ENCODE measurements around the gene PEAK1.

The PEAK1 gene

DNA sequence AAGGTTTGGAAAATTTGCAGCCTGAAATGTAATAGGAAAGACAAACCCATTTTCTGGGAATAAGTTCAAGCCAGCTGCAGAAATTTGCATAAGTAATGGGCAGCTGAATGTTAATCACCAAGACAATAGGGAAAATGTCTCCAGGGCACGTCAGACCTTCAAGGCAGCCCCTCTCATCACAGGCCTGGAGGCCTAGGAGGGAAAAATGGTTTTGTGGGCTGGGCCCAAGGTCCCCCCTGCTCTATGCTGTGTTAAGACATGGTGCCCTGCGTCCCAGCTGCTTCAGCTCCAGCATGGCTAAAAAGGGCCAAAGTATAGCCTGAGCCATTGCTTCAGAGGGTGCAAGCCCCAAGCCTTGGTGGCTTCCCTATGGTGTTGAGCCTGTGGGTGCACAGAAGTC lies 184.3 kb downstream of the PEAK1 start:
- Histone ChIP-seq H3K27me3 (ENCODE audit: control insufficient read depth, insufficient read depth, low read length) (no peaks in the 10 kb centered on the region), H3K36me3 (ENCODE audit: control insufficient read depth, insufficient read depth, low read length) (peaks cover 7% of the 10 kb centered on the region; the same call in 1 of the 2 replicates), H3K4me3 (ENCODE audit: low read length) (no peak overlapping the region), H3K27ac (ENCODE audit: low read length) (no peak overlapping the region), H3K9me3 (ENCODE audit: control insufficient read depth, insufficient read depth, low read length) (peaks cover 2% of the 10 kb centered on the region), H3K4me1 (ENCODE audit: control insufficient read depth, insufficient read depth, low read length) (no peaks in the 10 kb centered on the region)
- no peak for DNase-seq (ENCODE audit: low read depth, low spot score)
- no CpG with 5 or more reads among the region's 2 CpGs for WGBS (ENCODE audit: insufficient coverage, insufficient read length)

DNA sequence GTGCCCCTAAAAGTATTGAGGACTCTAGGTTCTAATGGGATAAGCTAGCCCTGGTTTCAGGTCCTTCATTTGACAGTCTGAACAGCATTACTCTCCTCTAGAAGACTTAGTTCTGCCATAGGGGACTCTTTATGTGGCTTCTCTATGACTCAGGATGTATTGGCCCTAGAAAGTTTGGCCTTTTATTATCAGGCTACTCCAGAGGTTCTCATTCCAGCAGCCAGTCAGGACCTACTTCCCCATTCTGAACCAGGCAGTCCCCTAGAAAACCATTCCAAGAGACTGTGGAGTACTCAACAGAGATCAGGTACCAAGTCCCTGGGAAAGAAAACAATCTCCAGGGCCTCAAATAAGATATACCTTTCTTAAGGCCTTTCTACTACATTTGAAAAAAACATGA lies 191.1 kb downstream of the PEAK1 start:
- Histone ChIP-seq H3K36me3 (ENCODE audit: control insufficient read depth, insufficient read depth, low read length) (no peaks in the 10 kb centered on the region), H3K27ac (ENCODE audit: low read length) (no peak overlapping the region), H3K27me3 (ENCODE audit: control insufficient read depth, insufficient read depth, low read length) (no peaks in the 10 kb centered on the region), H3K9me3 (ENCODE audit: control insufficient read depth, insufficient read depth, low read length) (no peaks in the 10 kb centered on the region), H3K4me3 (ENCODE audit: low read length) (no peak overlapping the region), H3K4me1 (ENCODE audit: control insufficient read depth, insufficient read depth, low read length) (no peaks in the 10 kb centered on the region)
- DNase-seq (ENCODE audit: low read depth, low spot score): no peak

DNA sequence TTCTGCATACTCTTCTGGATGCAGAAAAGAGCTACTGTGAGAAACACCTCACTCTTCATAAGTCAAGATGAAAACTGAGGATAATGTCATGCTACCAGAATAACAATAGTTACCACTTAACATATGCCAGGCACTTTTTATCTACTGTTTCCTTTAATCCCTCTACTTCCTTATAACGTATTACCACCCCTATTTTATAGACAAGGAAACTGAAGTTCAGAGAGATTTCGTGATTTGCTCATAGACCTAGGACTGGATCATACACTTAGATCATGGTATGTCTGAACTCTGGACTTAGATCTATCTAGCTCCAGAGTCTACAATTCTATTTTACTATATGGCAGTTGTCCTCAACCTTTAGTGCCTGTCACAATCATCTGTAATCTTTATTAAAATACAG lies 193.3 kb downstream of the PEAK1 start:
- H3K27ac ChIP-seq (ENCODE audit: low read length): no peak overlapping the region
- H3K27me3 ChIP-seq (ENCODE audit: control insufficient read depth, insufficient read depth, low read length): no peaks in the 10 kb centered on the region
- no peaks in the 10 kb centered on the region for H3K36me3 ChIP-seq (ENCODE audit: control insufficient read depth, insufficient read depth, low read length)
- 100% methylated on average over 1 of the region's 2 CpGs for WGBS (ENCODE audit: insufficient coverage, insufficient read length)
- H3K4me1 ChIP-seq (ENCODE audit: control insufficient read depth, insufficient read depth, low read length): no peaks in the 10 kb centered on the region
- no peak overlapping the region for H3K4me3 ChIP-seq (ENCODE audit: low read length)
- H3K9me3 ChIP-seq (ENCODE audit: control insufficient read depth, insufficient read depth, low read length): no peaks in the 10 kb centered on the region
- DNase-seq (ENCODE audit: low read depth, low spot score): no peak

DNA sequence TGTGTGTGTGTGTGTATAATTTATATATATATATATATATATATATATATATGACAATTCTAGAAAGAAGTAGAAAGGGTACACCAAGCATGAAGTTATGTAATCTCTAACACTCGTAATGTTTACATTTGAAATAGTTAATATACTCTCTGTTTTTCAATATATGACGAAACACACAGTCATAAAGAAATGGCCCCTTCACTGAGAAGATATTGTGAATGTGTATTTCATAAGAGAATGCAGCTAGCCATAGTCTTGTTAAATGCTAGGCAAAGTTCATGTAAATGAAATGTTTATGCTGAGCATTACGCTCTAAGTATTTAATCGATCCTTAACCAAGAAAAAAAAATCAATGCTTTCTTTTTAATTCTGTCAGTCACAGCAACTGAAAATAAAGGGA lies 194.3 kb downstream of the PEAK1 start:
- WGBS (ENCODE audit: insufficient coverage, insufficient read length): no CpG with 5 or more reads among the region's 4 CpGs
- no peaks in the 10 kb centered on the region for H3K9me3 ChIP-seq (ENCODE audit: control insufficient read depth, insufficient read depth, low read length)
- H3K27me3 ChIP-seq (ENCODE audit: control insufficient read depth, insufficient read depth, low read length): no peaks in the 10 kb centered on the region
- H3K4me3 ChIP-seq (ENCODE audit: low read length): no peak overlapping the region
- H3K4me1 ChIP-seq (ENCODE audit: control insufficient read depth, insufficient read depth, low read length): no peaks in the 10 kb centered on the region
- no peak overlapping the region for H3K27ac ChIP-seq (ENCODE audit: low read length)
- H3K36me3 ChIP-seq (ENCODE audit: control insufficient read depth, insufficient read depth, low read length): no peaks in the 10 kb centered on the region
- DNase-seq (ENCODE audit: low read depth, low spot score): no peak

DNA sequence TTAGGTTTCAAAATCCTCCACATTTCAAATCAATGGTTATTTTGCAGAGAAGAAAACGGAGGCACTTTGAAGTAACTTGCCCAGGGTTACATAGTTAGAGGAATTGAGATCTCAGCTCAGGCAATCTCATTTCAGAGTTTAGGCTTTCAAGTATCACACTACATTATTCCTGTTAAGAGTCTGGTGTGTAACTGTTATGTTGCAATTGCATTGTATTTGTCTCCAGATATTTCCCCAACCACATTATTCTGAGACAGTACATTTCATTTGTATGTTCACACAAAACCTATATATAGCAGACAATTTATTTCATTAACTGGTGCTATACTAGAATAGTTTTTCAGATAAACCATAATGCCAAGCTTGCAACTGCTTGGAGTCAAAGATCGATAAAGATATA lies 194.8 kb downstream of the PEAK1 start:
- Histone ChIP-seq H3K9me3 (ENCODE audit: control insufficient read depth, insufficient read depth, low read length) (no peaks in the 10 kb centered on the region), H3K27me3 (ENCODE audit: control insufficient read depth, insufficient read depth, low read length) (no peaks in the 10 kb centered on the region), H3K27ac (ENCODE audit: low read length) (no peak overlapping the region), H3K4me3 (ENCODE audit: low read length) (no peak overlapping the region), H3K4me1 (ENCODE audit: control insufficient read depth, insufficient read depth, low read length) (no peaks in the 10 kb centered on the region), H3K36me3 (ENCODE audit: control insufficient read depth, insufficient read depth, low read length) (no peaks in the 10 kb centered on the region)
- WGBS (ENCODE audit: insufficient coverage, insufficient read length): no CpG with 5 or more reads among the region's 2 CpGs
- no peak for DNase-seq (ENCODE audit: low read depth, low spot score)

DNA sequence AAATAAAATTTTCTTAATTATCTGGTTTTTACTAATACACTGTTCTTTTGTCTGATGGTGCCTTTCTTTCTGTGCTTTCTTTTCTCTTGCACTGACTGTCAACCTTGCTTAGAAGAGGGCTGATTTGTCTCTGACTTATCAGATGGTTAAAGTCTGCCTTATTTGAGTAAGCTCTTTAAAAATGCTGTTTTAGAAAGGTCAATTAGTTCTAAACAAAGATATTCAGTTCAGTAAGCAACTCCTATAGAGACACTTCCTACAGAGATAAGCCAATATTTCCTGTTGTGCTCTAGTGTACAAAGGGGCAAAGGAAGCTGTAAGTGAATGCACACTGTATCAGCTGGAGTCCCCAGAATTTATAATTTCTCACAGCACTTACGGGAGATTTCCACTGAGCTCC lies 195.6 kb downstream of the PEAK1 start:
- H3K4me3 ChIP-seq (ENCODE audit: low read length): no peak overlapping the region
- no peak for DNase-seq (ENCODE audit: low read depth, low spot score)

DNA sequence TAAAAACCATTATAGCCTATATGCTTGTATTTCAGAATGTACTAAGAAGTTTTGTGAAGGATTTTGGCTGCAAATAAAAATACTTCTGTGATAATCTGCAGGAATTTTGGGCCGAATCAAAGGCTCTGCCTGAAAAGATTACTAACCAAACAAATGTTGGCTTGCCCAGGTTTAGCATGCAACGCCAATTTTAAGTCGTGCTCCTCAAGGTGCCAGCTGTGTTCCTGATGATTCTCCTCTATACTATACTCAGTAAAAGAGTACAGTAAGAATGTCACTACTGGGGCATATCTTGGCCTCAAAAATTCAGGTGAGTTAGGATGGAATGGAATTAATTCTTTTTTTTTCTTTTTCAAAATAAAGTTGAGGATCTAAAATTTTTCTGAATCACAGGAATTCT lies 198.2 kb downstream of the PEAK1 start:
- H3K27me3 ChIP-seq (ENCODE audit: control insufficient read depth, insufficient read depth, low read length): no peaks in the 10 kb centered on the region
- no peak overlapping the region for H3K27ac ChIP-seq (ENCODE audit: low read length)
- DNase-seq (ENCODE audit: low read depth, low spot score): no peak
- H3K4me1 ChIP-seq (ENCODE audit: control insufficient read depth, insufficient read depth, low read length): no peaks in the 10 kb centered on the region
- WGBS (ENCODE audit: insufficient coverage, insufficient read length): no CpG with 5 or more reads among the region's 3 CpGs
- no peaks in the 10 kb centered on the region for H3K36me3 ChIP-seq (ENCODE audit: control insufficient read depth, insufficient read depth, low read length)
- no peaks in the 10 kb centered on the region for H3K9me3 ChIP-seq (ENCODE audit: control insufficient read depth, insufficient read depth, low read length)
- no peak overlapping the region for H3K4me3 ChIP-seq (ENCODE audit: low read length)

More for the DNA sequence above, 195.6 kb downstream of the PEAK1 start:
- Histone ChIP-seq H3K36me3 (ENCODE audit: control insufficient read depth, insufficient read depth, low read length) (no peaks in the 10 kb centered on the region), H3K9me3 (ENCODE audit: control insufficient read depth, insufficient read depth, low read length) (no peaks in the 10 kb centered on the region), H3K27ac (ENCODE audit: low read length) (no peak overlapping the region), H3K4me1 (ENCODE audit: control insufficient read depth, insufficient read depth, low read length) (no peaks in the 10 kb centered on the region), H3K27me3 (ENCODE audit: control insufficient read depth, insufficient read depth, low read length) (no peaks in the 10 kb centered on the region)
- WGBS (ENCODE audit: insufficient coverage, insufficient read length): no CpG with 5 or more reads among the region's 1 CpG

DNA sequence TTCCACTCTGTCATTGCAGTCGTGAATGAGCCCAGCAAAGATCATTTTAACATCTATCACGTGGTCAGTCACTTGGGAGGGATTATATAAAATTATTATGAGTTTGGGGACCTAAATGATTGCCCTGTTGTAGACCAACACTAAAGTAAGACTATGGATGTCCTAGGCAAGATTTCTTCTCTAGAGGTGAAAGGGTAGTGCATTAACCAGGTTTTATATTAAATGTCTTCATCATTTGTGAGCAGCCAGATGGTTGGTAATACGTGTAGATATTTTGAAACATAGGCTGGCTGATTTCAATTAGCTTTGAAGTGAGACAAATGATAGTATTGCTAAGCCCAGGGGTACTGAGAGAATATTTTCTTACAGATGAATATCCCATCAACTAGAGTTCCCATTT lies 198.7 kb downstream of the PEAK1 start:
- no peak for DNase-seq (ENCODE audit: low read depth, low spot score)
- WGBS (ENCODE audit: insufficient coverage, insufficient read length): no CpG with 5 or more reads among the region's 3 CpGs

DNA sequence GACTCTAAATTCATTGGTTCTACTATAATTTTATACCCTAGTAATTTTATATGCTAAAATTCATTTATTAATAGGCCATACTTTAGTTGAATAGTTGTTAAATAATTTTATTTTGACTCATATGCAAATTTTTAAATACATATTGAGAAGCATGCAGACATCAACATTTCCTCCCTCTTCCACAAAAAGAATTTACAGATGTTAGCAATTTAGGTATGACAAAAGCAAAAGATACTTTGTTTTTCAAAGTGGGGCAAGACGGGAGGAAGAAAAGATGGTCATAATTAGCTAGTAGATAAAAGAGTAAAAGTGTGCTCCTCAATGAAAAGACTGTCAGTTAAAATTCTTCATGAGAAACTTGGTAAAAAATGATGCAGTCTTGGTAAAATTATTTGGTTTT lies 200.1 kb downstream of the PEAK1 start:
- Histone ChIP-seq H3K4me1 (ENCODE audit: control insufficient read depth, insufficient read depth, low read length) (no peaks in the 10 kb centered on the region), H3K27ac (ENCODE audit: low read length) (no peak overlapping the region), H3K27me3 (ENCODE audit: control insufficient read depth, insufficient read depth, low read length) (no peaks in the 10 kb centered on the region), H3K36me3 (ENCODE audit: control insufficient read depth, insufficient read depth, low read length) (no peaks in the 10 kb centered on the region), H3K4me3 (ENCODE audit: low read length) (no peak overlapping the region), H3K9me3 (ENCODE audit: control insufficient read depth, insufficient read depth, low read length) (no peaks in the 10 kb centered on the region)
- DNase-seq (ENCODE audit: low read depth, low spot score): no peak
- WGBS (ENCODE audit: insufficient coverage, insufficient read length): no CpG with 5 or more reads among the region's 1 CpG

More for the DNA sequence above, 198.7 kb downstream of the PEAK1 start:
- no peaks in the 10 kb centered on the region for H3K27me3 ChIP-seq (ENCODE audit: control insufficient read depth, insufficient read depth, low read length)
- no peaks in the 10 kb centered on the region for H3K9me3 ChIP-seq (ENCODE audit: control insufficient read depth, insufficient read depth, low read length)
- H3K4me3 ChIP-seq (ENCODE audit: low read length): no peak overlapping the region
- no peak overlapping the region for H3K27ac ChIP-seq (ENCODE audit: low read length)
- no peaks in the 10 kb centered on the region for H3K36me3 ChIP-seq (ENCODE audit: control insufficient read depth, insufficient read depth, low read length)
- H3K4me1 ChIP-seq (ENCODE audit: control insufficient read depth, insufficient read depth, low read length): no peaks in the 10 kb centered on the region

DNA sequence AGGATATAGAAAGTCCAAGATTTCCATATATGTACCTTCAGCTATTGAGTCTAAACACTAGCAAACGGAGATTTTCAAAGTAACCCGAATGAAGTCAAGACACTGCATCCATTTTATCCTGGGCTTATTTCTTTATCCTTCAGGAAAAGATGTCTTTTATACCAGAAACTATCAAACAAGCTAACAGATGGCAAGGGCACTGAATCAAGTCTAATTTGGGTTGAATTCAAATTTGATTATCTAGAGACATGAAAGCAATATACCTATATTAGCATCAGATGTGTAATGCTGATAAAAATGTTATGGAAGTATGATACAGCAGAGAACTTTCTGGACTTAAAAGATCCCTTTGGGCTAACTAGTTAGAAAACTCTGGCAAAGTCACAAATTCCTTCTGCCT lies 210.7 kb downstream of the PEAK1 start:
- Histone ChIP-seq H3K9me3 (ENCODE audit: control insufficient read depth, insufficient read depth, low read length) (no peaks in the 10 kb centered on the region), H3K4me1 (ENCODE audit: control insufficient read depth, insufficient read depth, low read length) (no peaks in the 10 kb centered on the region), H3K36me3 (ENCODE audit: control insufficient read depth, insufficient read depth, low read length) (no peaks in the 10 kb centered on the region), H3K4me3 (ENCODE audit: low read length) (no peak overlapping the region), H3K27ac (ENCODE audit: low read length) (no peak overlapping the region), H3K27me3 (ENCODE audit: control insufficient read depth, insufficient read depth, low read length) (no peaks in the 10 kb centered on the region)
- WGBS (ENCODE audit: insufficient coverage, insufficient read length): no CpG with 5 or more reads among the region's 2 CpGs
- DNase-seq (ENCODE audit: low read depth, low spot score): no peak

DNA sequence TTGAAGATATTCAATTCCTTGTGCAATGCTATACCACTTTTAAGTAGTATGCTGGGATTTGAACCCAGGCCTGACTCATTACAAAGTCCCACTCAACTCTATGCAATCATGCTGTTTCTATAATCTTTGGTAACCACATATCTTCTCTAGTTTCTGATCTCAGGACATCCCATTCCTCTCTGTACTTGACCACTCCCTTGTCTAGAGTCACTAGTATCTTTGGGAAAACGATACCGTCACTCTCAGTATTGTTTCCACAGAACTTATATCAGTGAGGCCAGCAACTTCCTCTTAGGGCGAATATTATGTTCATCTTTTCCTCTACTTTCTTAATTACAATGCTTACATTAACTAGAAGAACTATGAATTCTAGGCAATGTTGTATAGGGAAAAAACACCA lies 211.7 kb downstream of the PEAK1 start:
- no peaks in the 10 kb centered on the region for H3K9me3 ChIP-seq (ENCODE audit: control insufficient read depth, insufficient read depth, low read length)
- no peaks in the 10 kb centered on the region for H3K4me1 ChIP-seq (ENCODE audit: control insufficient read depth, insufficient read depth, low read length)
- no peak overlapping the region for H3K4me3 ChIP-seq (ENCODE audit: low read length)
- DNase-seq (ENCODE audit: low read depth, low spot score): no peak
- H3K27me3 ChIP-seq (ENCODE audit: control insufficient read depth, insufficient read depth, low read length): no peaks in the 10 kb centered on the region
- H3K27ac ChIP-seq (ENCODE audit: low read length): no peak overlapping the region
- no peaks in the 10 kb centered on the region for H3K36me3 ChIP-seq (ENCODE audit: control insufficient read depth, insufficient read depth, low read length)
- WGBS (ENCODE audit: insufficient coverage, insufficient read length): no CpG with 5 or more reads among the region's 3 CpGs
